GM19324 (cell line): ENCODE measurements around the gene RCOR3.
A peak's percentile ranks its signal among the peaks of the same experiment; 100 is the strongest.
"Not testable (repeated sequence)": the region's sequence is repeated elsewhere in the genome, so short reads cannot be mapped to it uniquely, and the experiment has no call there.

Source experiments
- ATAC-seq: cut with Tn5 transposase; IDR thresholded peaks from one replicate; pipeline ENCODE4 v1.9.1; 2021; ENCODE audit warnings: mild to moderate bottlenecking, moderate library complexity; ENCODE audit not compliant: unreplicated experiment, low FRiP score

The RCOR3 gene

GRCh38 chr1:211258756-211259637, at the start of gene RCOR3:
RCOR3 (plus strand) TSS chr1:211259366; CDS start chr1:211259561, 195 bp downstream.
- peak; percentile 72 for ATAC-seq

DNA sequence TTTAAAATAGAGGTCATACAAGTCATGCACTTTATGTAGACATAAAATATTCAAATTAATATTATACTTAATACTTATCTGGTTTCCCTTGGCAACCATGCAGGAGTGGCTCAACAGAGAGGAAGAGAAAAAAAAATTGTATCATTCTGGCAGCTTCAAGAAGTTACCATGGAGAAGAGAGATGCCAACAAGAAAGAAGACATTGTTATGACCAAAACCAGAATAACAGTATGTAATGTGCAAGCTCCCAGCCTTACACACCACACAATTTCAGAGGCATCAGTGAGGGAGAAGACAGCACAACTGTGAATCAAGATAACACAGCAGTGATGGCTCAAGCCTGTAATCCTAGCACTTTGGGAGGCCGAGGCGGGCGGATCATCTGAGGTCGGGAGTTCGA, 49.1 kb upstream of the RCOR3 start:
- no peak for ATAC-seq

DNA sequence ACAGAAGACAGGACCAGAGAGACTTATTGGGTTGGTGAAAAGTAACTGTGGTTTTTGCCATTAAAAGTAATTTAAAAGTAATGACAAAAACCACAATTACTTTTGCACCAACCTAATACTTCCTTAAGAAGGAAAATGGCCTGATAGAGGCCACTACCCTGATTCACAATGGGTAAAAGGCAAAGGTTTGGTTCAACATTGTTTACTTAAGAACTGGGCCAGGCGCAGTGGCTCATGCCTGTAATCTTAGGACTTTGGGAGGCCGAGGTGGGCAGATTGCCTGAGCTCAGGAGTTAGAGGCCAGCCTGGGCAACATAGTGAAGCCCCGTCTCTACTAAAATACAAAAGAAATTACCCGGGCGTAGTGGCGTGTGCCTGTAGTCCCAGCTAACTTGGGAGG, 48.2 kb upstream of the RCOR3 start:
- no peak for ATAC-seq

GRCh38 chr1:211213702-211214101, 45.5 kb upstream of the RCOR3 start:
- no peak for ATAC-seq

DNA sequence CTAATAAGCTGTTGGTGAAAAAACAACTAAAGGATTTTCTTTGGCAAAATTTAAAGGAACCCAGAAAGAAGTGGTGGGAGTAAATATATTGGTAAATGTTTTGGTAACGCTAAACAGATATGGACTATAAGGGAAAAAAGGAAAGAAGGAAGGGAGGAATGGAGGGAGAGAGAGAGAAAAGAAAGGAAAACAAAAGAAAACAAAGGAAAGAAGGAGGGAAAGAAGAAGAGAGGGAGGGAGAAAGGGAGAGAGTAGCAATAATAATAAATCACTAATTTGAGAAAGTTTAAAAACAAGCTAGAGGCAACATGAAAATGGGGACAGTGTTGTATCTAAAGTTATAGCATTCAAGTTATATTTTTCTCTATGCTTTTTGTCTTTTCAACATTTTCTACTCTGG, 43.6 kb upstream of the RCOR3 start:
- no peak for ATAC-seq

- ATAC-seq = no peak
These were observed 41.8 kb upstream of the RCOR3 start for GRCh38 chr1:211217392-211217791.

DNA sequence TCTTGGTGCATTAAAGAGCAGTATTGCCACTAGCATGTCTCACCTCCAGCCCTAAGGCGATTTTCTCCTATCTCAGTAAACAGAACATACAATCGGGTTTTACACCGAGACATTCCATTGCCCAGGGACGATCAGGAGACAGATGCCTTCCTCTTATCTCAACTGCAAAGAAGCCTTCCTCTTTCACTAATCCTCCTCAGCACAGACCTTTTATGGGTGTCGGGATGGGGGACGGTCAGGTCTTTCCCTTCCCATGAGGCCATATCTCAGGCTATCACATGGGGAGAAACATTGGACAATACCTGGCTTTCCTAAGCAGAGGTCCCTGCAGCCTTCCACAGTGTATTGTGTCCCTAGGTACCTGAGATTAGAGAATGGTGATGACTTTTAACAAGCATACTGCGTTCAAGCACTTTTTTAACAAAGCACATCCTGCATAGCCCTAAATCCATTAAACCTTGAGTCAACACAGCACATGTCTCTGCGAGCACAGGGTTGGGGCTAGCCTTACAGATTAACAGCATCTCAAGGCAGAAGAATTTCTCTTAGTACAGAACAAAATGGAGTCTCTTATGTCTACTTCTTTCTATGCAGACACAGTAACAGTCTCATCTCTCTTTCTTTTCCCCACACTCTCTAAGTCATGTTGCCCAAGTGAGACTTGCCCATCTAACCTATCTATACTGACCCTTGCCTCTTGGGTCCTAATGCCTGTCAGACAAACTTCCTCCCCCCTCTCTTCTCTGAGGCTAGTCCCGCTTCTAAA, 36.5 kb upstream of the RCOR3 start:
- not testable (repeated sequence) for ATAC-seq

DNA sequence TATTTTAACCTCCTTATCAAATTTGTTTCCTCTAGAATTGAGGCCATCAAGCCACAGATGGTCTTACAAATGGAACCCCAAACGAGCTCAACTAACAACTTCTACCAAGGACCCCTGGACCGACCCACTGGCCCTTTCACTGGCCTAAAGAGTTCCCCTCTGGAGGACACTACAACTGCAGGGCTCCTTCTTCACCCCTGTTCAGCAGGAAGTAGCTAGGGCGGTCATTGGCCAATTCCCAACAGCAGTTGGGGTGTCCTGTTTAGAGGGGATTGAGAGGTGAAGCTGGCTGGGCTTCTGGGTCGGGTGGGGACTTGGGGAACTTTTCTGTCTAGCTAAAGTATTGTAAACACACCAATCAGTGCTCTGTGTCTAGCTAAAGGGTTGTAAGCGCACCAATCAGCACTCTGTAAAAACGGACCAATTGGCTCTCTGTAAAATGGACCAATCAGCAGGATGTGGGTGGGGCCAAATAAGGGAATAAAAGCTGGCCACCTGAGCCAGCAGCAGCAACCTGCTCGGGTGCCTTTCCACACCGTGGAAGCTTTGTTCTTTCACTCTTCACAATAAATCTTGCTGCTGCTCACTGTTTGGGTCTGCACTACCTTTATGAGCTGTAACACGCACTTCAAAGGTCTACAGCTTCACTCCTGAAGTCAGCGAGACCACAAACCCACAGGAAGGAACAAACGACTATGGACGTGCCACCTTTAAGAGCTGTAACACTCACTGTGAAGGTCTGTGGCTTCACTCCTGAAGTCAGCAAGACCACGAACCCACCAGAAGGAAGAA, 30.4 kb upstream of the RCOR3 start:
- not testable (repeated sequence) for ATAC-seq

DNA sequence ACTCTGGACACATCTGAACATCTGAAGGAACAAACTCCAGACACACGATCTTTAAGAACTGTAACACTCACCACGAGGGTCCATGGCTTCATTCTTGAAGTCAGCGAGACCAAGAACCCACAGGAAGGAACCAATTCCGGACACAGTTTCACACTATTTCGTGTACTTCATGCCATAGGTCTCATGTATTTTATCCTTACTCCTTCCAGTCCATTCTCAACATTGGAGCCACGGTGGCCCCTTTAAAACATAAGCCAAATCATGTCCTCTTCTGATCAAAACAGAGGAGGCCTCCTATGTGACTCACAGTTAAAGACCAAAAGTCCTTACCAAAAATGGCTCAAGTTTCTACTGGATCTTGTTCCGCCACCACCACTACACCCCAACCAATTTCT, 29.8 kb upstream of the RCOR3 start:
- no peak for ATAC-seq

DNA sequence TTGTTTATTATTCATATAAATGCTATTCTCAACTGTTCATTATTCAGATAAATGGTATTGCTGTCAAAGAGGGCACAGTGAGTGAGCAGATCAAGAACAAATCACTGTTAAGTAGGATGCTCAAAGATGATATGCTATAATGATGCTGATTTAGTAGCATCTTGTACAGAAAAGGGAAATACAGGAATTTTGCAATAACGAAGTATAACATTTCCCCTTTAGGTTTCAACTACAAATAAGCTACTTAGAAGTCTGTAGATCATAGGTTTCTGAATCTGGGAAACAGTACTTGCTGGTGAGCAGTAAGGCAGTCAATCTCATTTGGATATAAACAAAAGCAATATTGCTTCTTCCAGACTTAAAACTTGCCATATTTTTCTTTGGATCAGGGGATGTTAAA, 27.3 kb upstream of the RCOR3 start:
- no peak for ATAC-seq

DNA sequence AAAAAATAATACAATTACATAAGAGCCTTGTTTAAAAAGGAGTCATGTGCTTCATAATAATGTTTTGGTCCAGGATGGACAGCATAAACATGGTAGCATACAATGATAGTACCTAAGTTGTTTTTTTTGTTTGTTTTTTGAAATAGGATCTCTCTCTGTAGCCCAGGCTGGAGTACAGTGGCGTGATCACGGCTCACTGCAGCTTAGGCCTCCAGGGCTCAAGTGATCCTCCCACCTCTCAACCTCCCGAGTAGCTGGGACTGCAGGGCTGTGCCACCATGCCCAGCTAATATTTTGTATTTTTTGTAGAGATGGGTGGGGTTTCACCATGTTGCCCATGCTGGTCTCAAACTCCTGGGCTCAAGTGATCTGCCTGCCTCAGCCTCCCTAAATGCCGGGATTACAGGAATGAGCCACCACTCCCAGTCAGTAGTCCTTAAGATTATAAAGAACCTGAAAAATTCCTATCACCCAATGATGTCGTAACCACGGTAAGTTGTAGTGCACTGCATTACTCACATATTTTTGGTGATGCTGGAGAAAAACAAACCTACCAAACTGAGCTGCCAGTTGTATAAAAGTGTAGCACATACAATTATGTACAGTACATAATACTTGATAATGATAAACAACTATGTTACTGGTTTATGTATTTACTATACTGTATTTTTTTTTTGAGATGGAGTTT, 22.4 kb upstream of the RCOR3 start:
- ATAC-seq = no peak

DNA sequence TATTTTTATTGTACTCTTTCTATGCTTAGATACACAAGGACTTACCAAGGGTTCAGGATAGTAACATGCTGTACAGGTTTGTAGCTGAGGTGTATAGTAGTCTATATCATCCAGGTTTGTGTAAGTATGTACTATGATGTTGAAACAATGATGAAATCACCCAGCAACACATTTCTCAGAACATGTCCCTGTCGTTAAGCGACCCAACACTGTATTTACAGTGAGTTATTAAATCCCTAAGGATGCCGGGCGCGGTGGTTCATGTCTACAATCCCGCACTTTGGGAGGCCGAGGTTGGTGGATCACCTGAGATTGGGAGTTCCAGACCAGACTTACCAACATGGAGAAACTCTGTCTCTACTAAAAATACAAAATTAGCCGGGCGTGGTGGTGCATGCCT, 21.6 kb upstream of the RCOR3 start:
- no peak for ATAC-seq

DNA sequence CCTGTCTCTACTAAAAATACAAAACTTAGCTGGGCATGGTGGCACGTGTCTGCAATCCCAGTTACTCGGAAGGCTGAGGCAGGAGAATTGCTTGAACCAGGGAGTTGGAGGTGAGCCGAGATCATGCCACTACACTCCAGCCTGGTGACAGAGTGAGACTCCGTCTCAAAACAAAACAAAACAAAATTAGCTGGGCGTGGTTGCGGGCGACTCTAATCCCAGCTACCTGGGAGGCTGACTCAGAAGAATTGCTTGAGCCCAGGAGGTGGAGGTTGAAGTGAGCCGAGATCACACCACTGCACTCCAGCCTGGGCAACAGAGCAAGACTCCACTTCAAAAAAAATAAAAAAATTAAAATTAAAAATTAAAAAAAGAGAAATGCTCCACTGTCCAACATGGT, 18.6 kb upstream of the RCOR3 start:
- not testable (repeated sequence) for ATAC-seq

- ATAC-seq = no peak
These were observed 18.1 kb upstream of the RCOR3 start for GRCh38 chr1:211241071-211241470.

- not testable (repeated sequence) for ATAC-seq
These were observed 15.5 kb upstream of the RCOR3 start for GRCh38 chr1:211243639-211244038.

DNA sequence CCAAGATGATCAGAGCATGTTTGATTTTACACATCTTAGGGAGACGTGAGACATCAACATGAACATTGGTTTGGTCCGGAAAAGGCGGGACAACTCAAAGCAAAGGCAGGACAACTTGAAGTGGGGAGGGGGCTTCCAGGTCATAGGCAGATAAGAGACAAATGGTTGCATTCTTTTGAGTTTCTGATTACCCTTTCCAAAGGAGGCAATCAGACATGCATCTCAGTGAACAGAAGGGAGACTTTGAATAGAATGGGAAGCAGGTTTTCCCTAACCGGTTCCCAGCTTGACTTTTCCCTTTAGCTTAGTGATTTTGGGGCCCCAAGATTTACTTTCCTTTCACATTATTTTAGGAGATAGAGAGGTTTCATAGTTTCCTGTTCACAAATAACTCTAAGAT, 12.6 kb upstream of the RCOR3 start:
- not testable (repeated sequence) for ATAC-seq

GRCh38 chr1:211247921-211248320, 11.2 kb upstream of the RCOR3 start:
- no peak for ATAC-seq

DNA sequence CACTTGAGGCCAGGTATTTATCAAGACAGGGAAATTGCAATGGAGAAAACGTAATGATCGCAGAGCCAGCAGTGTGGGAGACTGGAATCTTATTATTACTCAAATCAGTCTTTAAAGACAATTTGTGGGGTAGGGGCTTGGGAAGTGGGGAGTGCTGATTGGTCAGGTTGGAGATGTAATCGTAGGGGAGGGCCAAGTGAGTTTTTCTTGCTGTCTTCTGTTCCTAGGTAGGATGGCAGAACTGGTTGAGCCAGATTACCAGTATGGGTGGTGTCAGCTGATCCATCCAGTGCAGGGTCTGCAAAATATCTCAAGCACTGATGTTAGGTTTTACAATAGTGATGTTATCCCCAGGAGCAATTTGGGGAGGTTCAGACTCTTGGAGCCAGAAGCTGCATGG, 9.6 kb upstream of the RCOR3 start:
- ATAC-seq = not testable (repeated sequence)

GRCh38 chr1:211257826-211258225, 1.3 kb upstream of the RCOR3 start:
- no peak for ATAC-seq

GRCh38 chr1:211258310-211258755, 833 bp upstream of the RCOR3 start:
- ATAC-seq = peak; percentile 22
